ENCODE results near the gene CPA1. TPM values are rescaled to one million over a fixed set of nuclear protein-coding genes. Genes with fewer than 3 reads are reported as not detected.

CPA1 gene
- total and polyA plus RNA-seq, 2 of the 13 experiments (the other 11 are each of a cell fraction or from before 2014, with no cell fraction given): 0.20 to 0.58 TPM

DNA sequence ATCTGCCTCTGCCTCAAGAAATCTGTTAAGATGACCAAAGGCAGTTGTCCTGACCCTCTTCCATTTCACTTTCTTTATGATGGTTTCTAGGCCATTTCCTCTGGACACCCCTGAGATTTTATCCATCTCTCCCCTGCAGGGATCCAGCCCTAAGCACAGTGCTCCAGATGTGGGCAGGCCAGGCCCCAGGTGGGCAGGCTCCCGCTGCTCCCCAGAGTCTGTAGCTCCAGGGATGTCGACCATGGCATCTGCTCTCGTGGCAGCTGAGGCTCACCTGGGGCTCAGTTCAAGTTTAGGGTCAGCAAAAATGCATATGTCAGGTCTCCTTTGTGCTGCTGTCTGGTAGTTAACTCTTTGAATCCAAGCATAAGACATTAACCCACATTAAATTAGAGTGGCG is 48.7 kb downstream of the CPA1 start:
- ChIA-PET POLR2A (no interaction called here), CTCF (ENCODE audit: low intra/inter-chr PET ratio, low total read pairs) (no interaction called here)
- FAIRE-seq: no peak

DNA sequence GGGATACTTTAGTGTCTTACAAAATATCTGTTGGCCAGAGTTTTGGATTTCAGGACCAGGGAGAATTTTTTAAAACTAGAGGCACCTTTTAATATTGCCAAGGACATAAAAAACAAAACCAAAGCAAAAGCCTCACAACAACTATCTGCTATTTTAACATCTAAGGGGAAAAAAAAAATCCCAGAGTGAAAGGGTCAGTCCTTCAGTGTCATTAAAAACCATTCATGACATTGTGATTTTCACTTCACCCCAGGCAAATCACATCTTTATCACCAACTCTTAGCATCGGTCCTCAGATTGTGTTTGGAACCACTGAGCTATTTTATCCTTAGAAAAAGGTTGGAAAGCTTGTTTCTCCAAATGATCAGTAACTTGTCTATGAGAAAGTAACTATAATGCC is 49.8 kb downstream of the CPA1 start:
- Histone ChIP-seq H2AFZ (ENCODE audit: low read length) (no peak overlapping the region), H3K9ac (ENCODE audit: insufficient read depth, low read depth, low read length) (no peak overlapping the region), H3K27ac (ENCODE audit: extremely low read length, insufficient read depth, low read length) (no peak overlapping the region), H3K4me2 (ENCODE audit: low read depth, low read length) (no peak overlapping the region), H3K36me3 (replicated peaks in 1 of 2; ENCODE audit: control insufficient read depth in 1 of 2, insufficient read depth in 2 of 2, low read length in 2 of 2) (no peaks in the 10 kb centered on the region), H3K79me2 (ENCODE audit: insufficient read depth, low read length) (no peaks in the 10 kb centered on the region), H3K27me3 (ENCODE audit: control insufficient read depth in 1 of 2, insufficient read depth in 2 of 2, low read length in 2 of 2) (no peaks in the 10 kb centered on the region), H4K20me1 (ENCODE audit: insufficient read depth, low read length) (no peaks in the 10 kb centered on the region), H3K9me3 (ENCODE audit: low read length) (no peaks in the 10 kb centered on the region), H3K4me1 (ENCODE audit: insufficient read depth, low read length) (no peaks in the 10 kb centered on the region), H3K4me3 (replicated peaks in 1 of 3; ENCODE audit: insufficient read depth in 1 of 3, low read depth in 2 of 3, low read length in 3 of 3) (no peak overlapping the region)
- no TSS peak for BruUV-seq (replicated peaks)
- POLR2A ChIA-PET: no interaction called here
- in situ Hi-C loops (cut with HindIII; ENCODE audit: extremely low pct_ligation_motif_present, low pct_unique_long_range_greater_than_20kb) (no loop called here), intact Hi-C loops (cut with micrococcal nuclease; ENCODE audit: unreplicated experiment) (no loop called here)
- TF ChIP-seq ZNF567 (CRISPR knock-in tag; IDR thresholded peaks at IDR 0.05; ENCODE audit: borderline replicate concordance) (no peak), KLF11 (CRISPR knock-in tag; IDR thresholded peaks at IDR 0.05) (no peak), ZKSCAN1 (IDR thresholded peaks at IDR 0.05; ENCODE audit: low read length) (no peak), KLF15 (CRISPR knock-in tag; IDR thresholded peaks at IDR 0.05; ENCODE audit: borderline replicate concordance) (no peak), ZSCAN20 (CRISPR knock-in tag; IDR thresholded peaks at IDR 0.05; ENCODE audit: borderline replicate concordance) (no peak), NR2F2 (IDR thresholded peaks at IDR 0.05; ENCODE audit: borderline replicate concordance, low read depth) (no peak), WIZ (CRISPR knock-in tag; IDR thresholded peaks at IDR 0.05) (no peak)
- 61% methylated on average over 1 of the region's 1 CpG for WGBS (ENCODE audit: low lambda C conversion rate)
- no peak for DNase-seq (ENCODE audit: low spot score)
- no peak for ATAC-seq
- CTCF ChIA-PET (ENCODE audit: low intra/inter-chr PET ratio, low total read pairs): no interaction called here
- FAIRE-seq: no peak

More for the DNA sequence above, 48.7 kb downstream of the CPA1 start:
- Histone ChIP-seq H4K20me1 (ENCODE audit: insufficient read depth, low read length) (no peaks in the 10 kb centered on the region), H2AFZ (ENCODE audit: low read length) (no peak overlapping the region), H3K9ac (ENCODE audit: insufficient read depth, low read depth, low read length) (no peak overlapping the region), H3K4me1 (ENCODE audit: insufficient read depth, low read length) (no peaks in the 10 kb centered on the region), H3K27me3 (ENCODE audit: control insufficient read depth in 1 of 2, insufficient read depth in 2 of 2, low read length in 2 of 2) (no peaks in the 10 kb centered on the region), H3K27ac (ENCODE audit: extremely low read length, insufficient read depth, low read length) (no peak overlapping the region), H3K9me3 (ENCODE audit: low read length) (no peaks in the 10 kb centered on the region), H3K36me3 (replicated peaks in 1 of 2; ENCODE audit: control insufficient read depth in 1 of 2, insufficient read depth in 2 of 2, low read length in 2 of 2) (no peaks in the 10 kb centered on the region), H3K4me2 (ENCODE audit: low read depth, low read length) (no peak overlapping the region), H3K79me2 (ENCODE audit: insufficient read depth, low read length) (no peaks in the 10 kb centered on the region), H3K4me3 (replicated peaks in 1 of 3; ENCODE audit: insufficient read depth in 1 of 3, low read depth in 2 of 3, low read length in 3 of 3) (no peak overlapping the region)
- ATAC-seq (no peak), DNase-seq (ENCODE audit: low spot score) (no peak)
- 83% methylated on average over 4 of the region's 4 CpGs for WGBS (ENCODE audit: low lambda C conversion rate)
- BruUV-seq (replicated peaks): no TSS peak
- TF ChIP-seq ZNF615 (CRISPR knock-in tag; IDR thresholded peaks at IDR 0.05; ENCODE audit: borderline replicate concordance): no peak
- intact Hi-C loops (cut with micrococcal nuclease; ENCODE audit: unreplicated experiment) (no loop called here), in situ Hi-C loops (cut with HindIII; ENCODE audit: extremely low pct_ligation_motif_present, low pct_unique_long_range_greater_than_20kb) (no loop called here)
